ENCODE data around the gene TMEM255A.

Gene TMEM255A

DNA sequence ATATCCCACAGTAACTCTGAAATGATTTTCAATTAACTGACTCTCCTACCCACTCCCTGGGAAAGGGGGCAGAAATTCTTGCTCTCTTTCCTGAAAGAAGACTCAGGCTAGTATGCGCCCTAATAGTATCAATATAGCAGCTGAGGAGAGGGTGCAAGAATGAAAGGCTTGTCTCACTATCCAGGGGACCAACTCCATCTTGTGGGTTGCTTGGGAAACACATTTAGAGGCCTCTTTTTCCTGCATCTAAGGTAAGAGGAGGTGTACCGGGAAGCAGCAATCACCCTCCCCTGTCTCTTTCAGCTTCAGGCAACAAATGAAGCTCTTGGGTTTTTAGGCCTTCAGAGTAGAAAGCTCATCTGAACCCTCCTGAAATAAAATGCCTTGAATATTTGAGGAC is 11.3 kb downstream of the TMEM255A start:
- Mint-ChIP-seq H3K9me3 (no peaks in the 10 kb centered on the region), H3K27ac (no peak overlapping the region), H3K4me1 (peaks cover 8% of the 10 kb centered on the region), H3K36me3 (no peaks in the 10 kb centered on the region), H3K27me3 (no peaks in the 10 kb centered on the region), H3K4me3 (no peak overlapping the region)
- DNase-seq (ENCODE audit: low spot score in 2 of 2) (no peak), ATAC-seq (ENCODE audit: low read depth) (no peak)

DNA sequence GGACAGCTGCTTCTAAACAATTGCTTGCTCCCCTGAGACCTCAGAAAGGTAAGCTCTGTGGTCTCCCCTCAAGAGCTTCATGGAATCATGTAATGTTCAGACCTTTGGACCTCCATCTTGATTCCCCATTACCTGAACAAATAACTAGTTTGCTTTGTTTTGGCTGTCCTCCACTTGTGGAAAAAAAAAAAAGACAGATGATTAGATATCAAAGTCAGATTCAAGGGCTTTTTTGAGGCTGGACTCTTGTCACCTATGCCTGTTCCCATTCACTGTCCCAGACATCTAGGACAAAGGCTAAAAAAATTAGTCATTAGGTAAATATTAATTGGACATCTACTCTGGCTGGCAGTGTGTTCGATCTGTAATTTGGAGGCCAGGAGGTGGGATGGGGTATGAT is 13.3 kb downstream of the TMEM255A start:
- H3K36me3 Mint-ChIP-seq, result no peaks in the 10 kb centered on the region
- no peak overlapping the region for H3K4me3 Mint-ChIP-seq
- no peak for DNase-seq (ENCODE audit: low spot score in 2 of 2)
- H3K27ac Mint-ChIP-seq, result no peak overlapping the region
- no peaks in the 10 kb centered on the region for H3K9me3 Mint-ChIP-seq
- ATAC-seq (ENCODE audit: low read depth), result no peak
- no peaks in the 10 kb centered on the region for H3K27me3 Mint-ChIP-seq
- H3K4me1 Mint-ChIP-seq, result peaks cover 8% of the 10 kb centered on the region

DNA sequence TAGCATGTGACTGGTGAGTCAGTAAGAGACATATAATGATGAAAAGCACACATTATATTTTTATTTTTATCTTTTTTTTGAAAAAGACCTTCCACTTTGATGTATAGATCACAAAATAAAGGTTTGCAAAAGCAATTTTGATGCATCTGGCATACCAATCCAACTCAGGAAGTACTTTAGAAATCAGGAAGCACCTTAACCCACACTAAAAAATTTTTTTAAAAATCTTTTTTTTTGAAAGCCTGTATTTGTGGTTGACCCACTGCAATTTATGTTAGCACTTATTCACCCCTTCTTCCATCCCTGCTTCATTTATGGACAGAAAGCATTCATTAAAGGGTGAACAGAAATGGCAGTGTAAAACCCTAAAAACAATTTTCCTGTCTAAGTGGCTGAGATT is 16.6 kb downstream of the TMEM255A start:
- Mint-ChIP-seq H3K27ac (no peak overlapping the region), H3K9me3 (peaks cover 2% of the 10 kb centered on the region), H3K27me3 (no peaks in the 10 kb centered on the region), H3K4me1 (peaks cover 4% of the 10 kb centered on the region), H3K4me3 (no peak overlapping the region), H3K36me3 (peaks cover 1% of the 10 kb centered on the region)
- DNase-seq (ENCODE audit: low spot score in 2 of 2), result no peak
- ATAC-seq (ENCODE audit: low read depth), result no peak

DNA sequence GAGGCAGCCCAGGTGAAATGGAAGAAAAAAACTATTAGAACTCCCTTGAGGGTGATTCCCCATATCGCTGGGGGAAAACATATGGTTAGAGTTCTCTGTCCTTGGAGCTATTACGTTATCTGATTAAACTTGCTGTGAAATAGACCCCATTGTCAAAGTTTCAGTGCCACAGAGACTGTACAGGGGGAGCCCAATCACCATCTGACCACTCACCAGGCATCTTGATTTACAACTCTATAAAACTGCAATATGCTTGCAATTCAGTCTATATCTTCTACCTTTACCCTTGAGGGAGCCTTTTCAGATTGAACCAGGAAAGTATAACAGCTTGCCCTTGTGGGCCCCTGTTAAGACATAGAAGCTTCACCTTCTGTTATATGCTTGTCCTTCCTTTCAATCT is 18.2 kb downstream of the TMEM255A start:
- Mint-ChIP-seq H3K4me1 (peaks cover 4% of the 10 kb centered on the region), H3K27ac (no peak overlapping the region), H3K4me3 (no peak overlapping the region), H3K27me3 (no peaks in the 10 kb centered on the region), H3K36me3 (peaks cover 1% of the 10 kb centered on the region), H3K9me3 (peaks cover 2% of the 10 kb centered on the region)
- DNase-seq (ENCODE audit: low spot score in 2 of 2) (no peak), ATAC-seq (ENCODE audit: low read depth) (no peak)

DNA sequence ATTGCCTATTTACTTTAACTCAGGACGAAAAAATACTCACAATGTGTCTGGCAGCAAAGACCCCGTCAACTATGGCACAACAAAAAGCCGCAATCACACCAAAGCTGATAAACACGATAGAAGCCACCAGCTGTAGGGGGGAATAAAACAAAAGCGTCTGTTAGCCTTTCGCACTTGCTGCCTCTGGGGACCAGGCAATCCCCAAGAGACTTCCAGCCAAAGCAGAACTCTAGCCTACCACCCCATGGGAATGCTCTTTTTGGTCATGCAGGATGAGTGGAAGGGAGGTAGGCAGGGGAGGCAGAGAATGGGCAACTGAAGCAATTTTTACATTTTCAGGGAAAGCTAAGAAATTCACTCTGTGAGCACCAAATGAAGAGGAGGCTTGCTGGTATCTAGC is 20.1 kb downstream of the TMEM255A start:
- ATAC-seq (ENCODE audit: low read depth) (no peak), DNase-seq (ENCODE audit: low spot score in 2 of 2) (no peak)
- Mint-ChIP-seq H3K27ac (no peak overlapping the region), H3K27me3 (no peaks in the 10 kb centered on the region), H3K36me3 (peaks cover 1% of the 10 kb centered on the region), H3K4me3 (no peak overlapping the region), H3K9me3 (peaks cover 2% of the 10 kb centered on the region), H3K4me1 (peaks cover 8% of the 10 kb centered on the region)

DNA sequence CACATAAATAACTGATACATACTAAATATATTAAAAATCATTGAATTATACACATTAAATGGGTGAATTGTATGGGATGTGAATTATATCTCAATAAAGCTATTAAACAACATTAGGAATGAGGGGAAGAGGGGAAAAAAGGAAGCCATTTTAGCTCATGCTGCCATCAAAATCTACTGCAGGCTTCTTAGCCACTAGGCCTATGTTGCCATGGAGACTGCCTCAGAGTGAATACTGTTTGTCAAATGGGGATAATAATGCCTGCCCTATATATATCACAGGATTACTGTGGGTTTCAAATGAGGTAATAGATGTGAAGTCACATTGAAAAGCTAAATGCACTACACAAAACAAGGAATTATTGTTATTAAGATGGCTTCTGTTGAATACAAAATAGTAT is 21.2 kb downstream of the TMEM255A start:
- H3K4me1 Mint-ChIP-seq, result peaks cover 8% of the 10 kb centered on the region
- peaks cover 2% of the 10 kb centered on the region for H3K9me3 Mint-ChIP-seq
- DNase-seq (ENCODE audit: low spot score in 2 of 2), result no peak
- H3K27me3 Mint-ChIP-seq, result no peaks in the 10 kb centered on the region
- no peak for ATAC-seq (ENCODE audit: low read depth)
- H3K36me3 Mint-ChIP-seq, result peaks cover 1% of the 10 kb centered on the region
- no peak overlapping the region for H3K4me3 Mint-ChIP-seq
- H3K27ac Mint-ChIP-seq, result no peak overlapping the region

DNA sequence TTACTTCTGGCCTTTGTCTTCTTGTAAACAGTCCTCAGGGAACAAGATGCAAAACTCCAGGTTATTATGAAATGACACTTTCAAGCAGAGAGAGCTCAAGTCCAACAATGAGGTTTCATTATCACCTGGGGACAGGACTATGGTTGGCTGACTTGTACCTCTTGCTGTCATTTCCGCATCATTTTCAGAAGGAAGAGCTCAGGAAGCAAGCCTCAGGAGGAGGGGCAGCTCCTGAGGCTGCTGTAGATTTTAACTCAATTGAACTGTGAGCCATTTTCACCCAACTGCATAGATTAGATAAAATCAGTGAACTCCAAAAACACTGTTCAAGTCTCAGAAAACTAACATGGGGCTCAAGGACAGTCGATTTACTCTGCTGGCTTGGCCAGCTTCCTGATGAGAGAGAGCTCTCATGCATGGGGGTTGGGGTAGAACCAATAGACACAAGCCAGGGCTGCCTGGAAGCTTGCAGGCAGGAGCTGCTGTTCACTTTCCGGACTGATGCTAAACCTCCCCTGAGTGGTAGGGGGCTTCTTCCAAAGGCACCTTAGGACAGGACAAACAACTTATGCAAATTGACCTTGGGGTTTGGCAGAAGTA is 23.6 kb downstream of the TMEM255A start:
- Mint-ChIP-seq H3K4me1 (peaks cover 8% of the 10 kb centered on the region), H3K27me3 (peaks cover 4% of the 10 kb centered on the region), H3K4me3 (no peak overlapping the region), H3K9me3 (peaks cover 2% of the 10 kb centered on the region), H3K36me3 (peaks cover 1% of the 10 kb centered on the region), H3K27ac (no peak overlapping the region)
- DNase-seq (ENCODE audit: low spot score in 2 of 2) (no peak), ATAC-seq (ENCODE audit: low read depth) (peak; percentile 19)

DNA sequence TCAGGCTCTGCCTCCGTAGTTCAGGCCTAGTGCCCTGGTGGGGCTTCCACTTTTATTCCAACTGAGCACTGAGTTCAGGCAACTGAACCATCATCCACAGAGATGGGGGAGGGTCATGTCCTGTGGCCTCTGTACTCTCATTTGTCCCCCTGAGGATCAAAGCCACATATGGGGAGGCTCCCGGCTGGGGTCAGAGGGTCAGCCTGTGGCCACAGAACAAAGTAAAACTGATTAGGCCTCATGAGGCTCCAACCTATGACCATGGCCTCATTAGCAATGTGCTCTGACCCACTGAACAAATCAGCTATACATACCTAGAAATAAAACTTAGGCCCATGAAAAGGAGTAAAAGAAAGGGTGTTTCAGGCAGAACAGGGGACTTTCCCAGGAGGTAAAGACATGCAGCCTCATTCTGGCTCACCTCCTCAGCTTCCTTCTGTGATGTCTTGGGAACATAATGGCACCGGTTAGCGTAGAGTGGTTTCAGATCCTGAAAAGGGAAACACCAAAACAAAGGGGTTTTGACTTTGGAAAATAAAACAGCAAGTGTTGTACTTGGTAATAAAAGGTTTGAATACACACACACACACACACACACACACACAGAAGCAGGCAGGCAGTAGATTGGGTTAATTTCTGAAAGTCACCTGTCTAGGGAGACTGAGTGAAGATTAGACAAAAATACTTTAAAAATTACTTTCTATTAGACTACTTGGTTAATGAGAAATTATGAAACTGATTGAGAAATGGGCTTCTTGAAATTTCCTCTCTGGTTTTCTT is 24.3 kb downstream of the TMEM255A start:
- Mint-ChIP-seq H3K4me3 (no peak overlapping the region), H3K4me1 (peaks cover 8% of the 10 kb centered on the region), H3K27me3 (peaks cover 4% of the 10 kb centered on the region), H3K36me3 (peaks cover 1% of the 10 kb centered on the region), H3K27ac (no peak overlapping the region), H3K9me3 (peaks cover 2% of the 10 kb centered on the region)
- peak; percentile 57 for ATAC-seq (ENCODE audit: low read depth)
- no peak for DNase-seq (ENCODE audit: low spot score in 2 of 2)

DNA sequence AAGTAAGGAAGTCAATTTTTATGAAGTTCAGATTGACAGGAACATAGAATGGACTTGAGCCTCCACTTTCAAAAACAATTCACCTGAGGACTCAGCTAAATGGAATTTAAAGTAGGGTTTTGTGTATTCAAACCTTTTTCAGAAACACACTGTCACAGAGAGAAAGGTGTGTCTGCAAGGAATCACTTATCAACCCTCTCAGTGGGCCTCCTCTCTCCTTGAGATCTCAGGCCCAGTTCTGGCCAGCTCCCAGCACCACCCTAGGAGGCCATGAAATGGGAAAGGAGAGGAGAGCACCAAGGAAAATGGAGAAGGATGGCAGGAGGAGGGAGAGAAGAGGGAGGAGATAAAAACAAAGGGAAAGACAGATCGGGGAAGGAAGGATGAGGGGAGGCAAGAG is 28.6 kb downstream of the TMEM255A start:
- Mint-ChIP-seq H3K27ac (no peak overlapping the region), H3K36me3 (no peaks in the 10 kb centered on the region), H3K4me1 (peaks cover 3% of the 10 kb centered on the region), H3K4me3 (no peak overlapping the region), H3K9me3 (no peaks in the 10 kb centered on the region), H3K27me3 (peaks cover 4% of the 10 kb centered on the region)
- ATAC-seq (ENCODE audit: low read depth) (no peak), DNase-seq (ENCODE audit: low spot score in 2 of 2) (no peak)

DNA sequence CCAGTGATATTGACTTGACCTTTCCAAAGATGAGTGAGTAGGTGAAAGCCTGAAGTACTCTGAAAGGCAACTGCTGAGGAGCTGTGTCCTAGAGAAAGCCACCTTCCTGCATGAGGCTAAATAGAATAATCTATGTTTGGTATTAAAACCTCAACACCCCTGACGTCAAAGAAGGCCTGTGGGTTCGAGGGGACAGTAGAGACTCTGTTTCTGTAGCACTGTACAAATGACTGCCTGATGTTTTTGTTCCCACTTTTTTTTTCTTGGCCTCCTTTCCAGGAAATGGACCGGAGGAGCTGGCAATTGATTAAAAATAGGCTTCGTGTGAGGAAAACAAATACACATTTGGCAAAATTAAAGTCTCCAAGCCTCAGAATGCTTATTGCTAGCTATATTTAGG is 29.5 kb downstream of the TMEM255A start:
- ATAC-seq (ENCODE audit: low read depth) (no peak), DNase-seq (ENCODE audit: low spot score in 2 of 2) (no peak)
- H3K4me3 Mint-ChIP-seq, result no peak overlapping the region
- H3K4me1 Mint-ChIP-seq, result peaks cover under 1% of the 10 kb centered on the region
- no peaks in the 10 kb centered on the region for H3K36me3 Mint-ChIP-seq
- H3K27ac Mint-ChIP-seq, result no peak overlapping the region
- H3K27me3 Mint-ChIP-seq, result peaks cover 4% of the 10 kb centered on the region
- no peaks in the 10 kb centered on the region for H3K9me3 Mint-ChIP-seq

DNA sequence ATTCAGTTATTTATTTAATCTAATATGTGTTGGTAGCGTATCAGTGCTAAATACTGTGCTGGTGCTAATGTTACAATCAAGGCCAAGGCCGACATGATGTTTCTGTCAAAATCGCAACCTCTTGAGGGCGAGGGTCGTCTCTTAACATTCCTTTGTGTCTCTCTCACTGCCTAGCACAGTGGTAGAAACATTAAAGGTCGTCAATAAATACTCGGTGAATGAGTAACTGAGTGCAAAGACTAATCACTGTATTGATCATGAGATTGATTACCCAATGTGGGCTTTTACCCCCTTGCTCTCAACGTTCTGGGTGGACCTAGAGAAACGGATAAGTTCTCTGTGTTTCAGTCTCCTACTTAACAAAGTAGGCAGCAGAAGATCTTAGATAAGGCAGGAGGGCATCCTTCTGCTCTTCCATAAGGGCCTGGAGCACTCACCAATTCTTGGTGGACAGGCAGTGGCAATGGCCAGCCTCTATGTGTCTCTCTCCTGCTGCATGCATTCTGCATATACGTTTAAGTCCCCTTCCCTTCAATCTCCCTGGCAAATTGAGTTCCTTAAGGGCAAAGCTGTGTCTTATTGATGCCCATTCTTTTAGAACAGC is 30.1 kb downstream of the TMEM255A start:
- H3K4me1 Mint-ChIP-seq, result no peaks in the 10 kb centered on the region
- H3K27ac Mint-ChIP-seq, result no peak overlapping the region
- H3K4me3 Mint-ChIP-seq, result no peak overlapping the region
- no peaks in the 10 kb centered on the region for H3K36me3 Mint-ChIP-seq
- H3K9me3 Mint-ChIP-seq, result no peaks in the 10 kb centered on the region
- ATAC-seq (ENCODE audit: low read depth) (no peak), DNase-seq (ENCODE audit: low spot score in 2 of 2) (no peak)
- peaks cover 4% of the 10 kb centered on the region for H3K27me3 Mint-ChIP-seq

DNA sequence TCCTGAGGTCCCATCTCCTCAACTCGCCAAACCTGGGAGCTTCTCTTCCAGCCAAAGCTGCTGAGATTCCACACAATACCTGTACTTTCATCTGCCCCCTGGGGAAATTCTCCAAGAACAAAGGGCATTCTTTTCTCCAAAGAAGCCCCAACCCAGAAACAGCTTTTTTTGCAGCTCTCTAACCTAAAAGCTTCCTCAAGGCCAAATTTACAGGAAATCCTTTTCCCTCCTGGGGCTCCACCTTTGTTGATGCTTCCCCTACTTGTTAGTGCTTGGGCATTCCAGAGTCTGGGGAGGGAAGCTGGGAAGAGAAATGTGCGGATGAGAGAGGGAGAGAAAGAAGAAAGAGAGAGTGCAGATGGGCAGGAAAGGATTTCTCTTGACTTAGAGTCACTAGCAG is 36.3 kb downstream of the TMEM255A start:
- Mint-ChIP-seq H3K27me3 (no peaks in the 10 kb centered on the region), H3K9me3 (no peaks in the 10 kb centered on the region), H3K4me1 (no peaks in the 10 kb centered on the region), H3K36me3 (no peaks in the 10 kb centered on the region), H3K27ac (no peak overlapping the region), H3K4me3 (no peak overlapping the region)
- no peak for DNase-seq (ENCODE audit: low spot score in 2 of 2)
- no peak for ATAC-seq (ENCODE audit: low read depth)

DNA sequence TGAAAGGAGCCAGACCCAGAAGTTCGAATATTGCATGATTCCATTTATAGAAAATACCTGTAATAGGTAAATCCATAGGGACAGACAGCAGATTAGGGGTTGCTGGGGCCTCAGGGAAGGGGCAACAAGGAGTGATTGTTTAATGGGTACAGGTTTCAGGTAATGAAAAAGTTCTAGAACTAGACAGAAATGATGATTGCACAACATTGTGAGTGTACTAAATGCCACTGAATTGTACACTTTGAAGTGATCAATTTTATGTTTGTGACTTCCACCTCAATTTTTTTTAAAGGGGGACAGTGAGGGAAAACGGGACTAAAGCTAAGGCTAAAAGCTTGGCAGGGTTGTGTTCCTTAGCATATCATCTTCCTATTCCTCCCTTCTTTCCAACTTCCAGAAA is 37.1 kb downstream of the TMEM255A start:
- no peaks in the 10 kb centered on the region for H3K27me3 Mint-ChIP-seq
- H3K36me3 Mint-ChIP-seq, result no peaks in the 10 kb centered on the region
- DNase-seq (ENCODE audit: low spot score in 2 of 2), result no peak
- ATAC-seq (ENCODE audit: low read depth), result no peak
- no peaks in the 10 kb centered on the region for H3K4me1 Mint-ChIP-seq
- no peaks in the 10 kb centered on the region for H3K9me3 Mint-ChIP-seq
- no peak overlapping the region for H3K27ac Mint-ChIP-seq
- H3K4me3 Mint-ChIP-seq, result no peak overlapping the region

DNA sequence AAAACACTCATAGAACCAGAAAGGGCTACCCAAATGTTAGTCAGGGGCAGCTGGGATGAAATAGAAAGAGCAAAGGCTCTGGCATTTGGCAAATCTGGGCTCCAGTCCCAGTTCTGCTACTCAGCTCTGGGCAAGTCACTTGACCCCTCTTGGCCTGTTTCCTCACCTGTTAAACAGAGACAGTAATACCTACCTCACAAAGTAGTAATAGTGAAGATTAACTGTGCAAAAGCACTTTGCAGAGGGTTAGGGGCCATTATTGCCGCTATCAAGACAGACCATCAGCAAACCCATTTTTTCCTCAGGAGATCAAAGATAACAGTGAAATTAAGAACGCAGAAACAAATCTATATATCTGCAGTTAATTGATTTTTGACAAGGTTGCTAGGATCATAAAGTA is 40.0 kb downstream of the TMEM255A start:
- Mint-ChIP-seq H3K4me1 (no peaks in the 10 kb centered on the region), H3K27me3 (no peaks in the 10 kb centered on the region), H3K9me3 (no peaks in the 10 kb centered on the region), H3K27ac (no peak overlapping the region), H3K4me3 (no peak overlapping the region), H3K36me3 (no peaks in the 10 kb centered on the region)
- DNase-seq (ENCODE audit: low spot score in 2 of 2) (no peak), ATAC-seq (ENCODE audit: low read depth) (no peak)

DNA sequence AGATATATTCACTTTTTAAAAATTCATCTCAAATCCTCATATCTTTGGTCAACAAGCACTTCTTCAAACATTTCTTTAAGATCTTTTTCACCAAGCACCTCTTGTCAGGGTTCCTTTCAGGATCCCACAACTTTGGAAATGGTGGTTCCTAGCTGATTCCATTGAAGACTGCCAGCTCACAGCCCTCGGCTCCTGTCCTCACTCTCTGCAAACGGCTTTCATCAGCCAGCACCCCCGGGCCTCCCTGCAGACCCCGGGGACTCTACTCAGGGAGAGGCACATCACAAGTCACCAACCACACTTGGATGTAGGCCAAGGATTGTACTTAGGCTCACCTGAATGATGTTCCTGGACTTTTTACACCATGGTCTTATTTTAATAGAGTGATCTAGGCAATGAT is 40.7 kb downstream of the TMEM255A start:
- Mint-ChIP-seq H3K4me1 (no peaks in the 10 kb centered on the region), H3K27me3 (no peaks in the 10 kb centered on the region), H3K27ac (no peak overlapping the region), H3K9me3 (no peaks in the 10 kb centered on the region), H3K4me3 (no peak overlapping the region), H3K36me3 (no peaks in the 10 kb centered on the region)
- no peak for DNase-seq (ENCODE audit: low spot score in 2 of 2)
- no peak for ATAC-seq (ENCODE audit: low read depth)

All from memory B cell (primary cell).